SK-MEL-5 (cell line): ENCODE data around the gene ISOC2. TPM values are rescaled to one million over a fixed set of nuclear protein-coding genes. Genes with fewer than 3 reads are reported as not detected.
A peak's percentile ranks its signal among the peaks of the same experiment; 100 is the strongest.
"Not testable (repeated sequence)": the region's sequence is repeated elsewhere in the genome, so short reads cannot be mapped to it uniquely, and the experiment has no call there.

Experiments used
- DNase-seq: peaks from one replicate; pipeline ENCODE4 v3.0.0-alpha.2; 2016; ENCODE audit warnings: low read depth, low spot score
- in situ Hi-C: cut with HindIII; loops from 2 replicates; pipeline ENCODE4 v1.10.0; 2016; ENCODE audit warnings: low sequenced_read_pairs, high pct_unique_total_duplicates, low pct_unique_long_range_greater_than_20kb
- polyA plus RNA-seq, 2 experiments: library from polyadenylated mRNA; depleted of rRNA; stranded (reverse); fragments of >200 nt; gene quantifications; 2 replicates each; pipeline ENCODE4 v1.2.3, GENCODE V29; 2015
- total RNA-seq: library from RNA; depleted of rRNA; stranded (reverse); fragments of >200 nt; shearing (Covaris generic); gene quantifications from 2 replicates; pipeline ENCODE4 v1.2.3, GENCODE V29; 2014; rRNA removed

ISOC2 gene
- total RNA-seq, result 79.2 and 90.6 TPM in 2 replicates
- 82.1 and 82.4 TPM in 2 replicates for polyA plus RNA-seq (2015; cell fraction: cytosol; rRNA removed)
- 31.0 and 40.9 TPM in 2 replicates for polyA plus RNA-seq (2015; cell fraction: nucleus; rRNA removed)

GRCh38 chr19:55461259-55461973 lies at the start of gene ISOC2:
ISOC2 (minus strand) TSS chr19:55461642; CDS start chr19:55456486, 5,156 bp downstream.
- in situ Hi-C loops, result no loop called here
- peak; percentile 99 for DNase-seq

GRCh38 chr19:55508120-55508519 lies 46.7 kb upstream of the ISOC2 start:
- in situ Hi-C loops, result no loop called here

GRCh38 chr19:55504981-55505380 lies 43.5 kb upstream of the ISOC2 start:
- in situ Hi-C loops, result no loop called here
- DNase-seq, result no peak

More at GRCh38 chr19:55508120-55508519, 46.7 kb upstream of the ISOC2 start:
- no peak for DNase-seq

DNA sequence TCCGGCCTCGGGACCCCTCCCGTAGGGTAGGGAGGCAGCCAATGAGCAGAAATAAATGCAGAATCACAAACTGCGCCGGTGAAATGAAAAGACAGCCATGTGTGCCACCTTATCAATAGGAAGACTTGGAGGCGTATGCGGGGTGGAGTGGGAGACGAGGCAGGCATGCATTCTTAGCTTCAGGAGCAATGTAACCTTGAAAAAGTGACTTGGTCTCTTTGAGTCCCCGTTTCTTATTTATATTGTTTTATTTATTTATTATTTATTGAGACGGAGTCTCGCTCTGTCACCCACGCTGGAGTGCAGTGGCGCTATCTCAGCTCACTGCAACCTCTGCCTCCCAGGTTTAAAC lies 42.8 kb upstream of the ISOC2 start:
- no peak for DNase-seq
- in situ Hi-C loops, result no loop called here

GRCh38 chr19:55503502-55504251 lies 42.2 kb upstream of the ISOC2 start:
- in situ Hi-C loops, result no loop called here
- DNase-seq, result peak; percentile 91

GRCh38 chr19:55503157-55503501 lies 41.7 kb upstream of the ISOC2 start:
- in situ Hi-C loops, result no loop called here
- DNase-seq, result no peak

- DNase-seq, result no peak
- in situ Hi-C loops, result no loop called here
These were observed 40.9 kb upstream of the ISOC2 start for GRCh38 chr19:55502197-55502952.

DNA sequence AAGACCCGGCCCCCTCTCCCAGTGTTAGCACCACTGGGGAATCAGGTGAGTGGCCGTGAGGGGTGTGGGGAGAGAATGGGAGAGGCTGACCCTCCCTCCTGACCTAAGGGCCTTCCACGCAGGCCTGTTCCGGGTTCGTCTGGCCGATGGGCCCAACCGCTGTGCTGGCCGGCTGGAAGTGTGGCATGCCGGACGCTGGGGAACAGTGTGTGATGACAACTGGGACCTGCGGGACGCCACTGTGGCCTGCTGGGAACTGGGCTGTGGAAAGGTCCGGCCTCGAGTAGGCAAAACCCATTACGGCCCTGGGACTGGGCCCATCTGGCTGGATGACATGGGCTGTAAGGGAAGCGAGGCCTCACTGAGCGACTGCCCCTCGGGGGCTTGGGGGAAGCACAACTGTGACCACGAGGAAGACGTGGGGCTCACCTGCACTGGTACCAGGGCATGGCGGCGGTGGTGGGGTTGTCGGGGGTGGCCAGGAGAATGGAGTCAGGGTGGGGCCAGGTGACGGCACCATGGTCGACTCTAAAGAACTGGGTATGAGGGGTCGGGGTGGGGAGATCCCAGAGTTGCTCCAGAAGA lies 39.0 kb upstream of the ISOC2 start:
- DNase-seq, result no peak
- in situ Hi-C loops, result no loop called here

GRCh38 chr19:55498246-55498840 lies 36.9 kb upstream of the ISOC2 start:
- DNase-seq, result no peak
- in situ Hi-C loops, result no loop called here

DNA sequence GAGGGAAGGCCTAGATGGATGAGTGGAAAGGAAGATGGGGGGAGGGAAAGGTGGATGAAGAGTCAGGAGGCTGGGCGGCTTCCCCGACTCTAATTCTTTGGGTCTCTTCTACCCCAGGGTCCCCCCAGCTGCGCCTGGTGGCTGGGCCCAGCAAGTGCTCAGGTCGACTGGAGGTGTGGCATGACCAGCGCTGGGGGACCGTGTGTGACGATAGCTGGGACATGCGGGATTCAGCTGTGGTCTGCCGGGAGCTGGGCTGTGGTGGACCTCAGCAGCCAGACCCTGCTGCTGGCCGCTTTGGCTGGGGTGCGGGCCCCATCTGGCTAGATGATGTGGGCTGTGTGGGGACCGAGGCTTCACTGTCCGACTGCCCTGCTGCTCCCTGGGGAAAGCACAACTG lies 36.3 kb upstream of the ISOC2 start:
- DNase-seq, result no peak
- in situ Hi-C loops, result no loop called here

- in situ Hi-C loops, result not testable (repeated sequence)
These were observed 35.4 kb upstream of the ISOC2 start for GRCh38 chr19:55496820-55497219.

DNA sequence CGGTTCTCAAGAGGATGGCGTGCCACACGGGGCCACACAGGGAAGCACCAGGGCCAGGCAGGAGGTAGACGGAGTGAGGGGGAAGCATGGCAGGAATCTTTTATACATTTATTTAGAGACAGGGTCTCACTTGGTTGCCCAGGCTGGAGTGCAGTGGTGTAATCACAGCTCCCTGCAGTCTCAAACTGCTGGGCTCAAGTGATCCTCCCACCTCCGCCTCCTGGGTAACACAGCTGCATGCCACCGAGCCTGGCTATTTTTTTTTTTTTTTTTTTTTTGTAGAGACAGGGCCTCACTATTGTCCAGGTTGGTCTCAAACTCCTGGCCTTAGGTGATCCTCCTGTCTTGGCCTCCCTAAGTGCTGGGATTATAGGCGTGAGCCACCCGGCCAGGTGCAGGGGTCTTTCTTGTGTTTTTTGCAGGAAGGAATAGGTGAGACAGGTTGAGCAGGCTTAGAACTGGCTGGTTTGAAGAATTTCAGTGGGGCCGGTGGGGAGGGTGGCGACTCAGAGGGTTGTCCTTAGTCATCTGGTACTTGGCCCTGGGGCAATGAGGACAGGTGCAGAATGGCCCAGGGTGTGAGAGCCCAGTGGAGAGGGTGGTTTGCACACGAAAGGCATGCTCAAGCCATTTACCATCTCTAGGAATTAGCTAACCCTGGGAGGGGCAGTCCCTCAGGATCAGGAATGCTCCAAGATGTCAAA lies 34.4 kb upstream of the ISOC2 start:
- in situ Hi-C loops, result no loop called here

More at GRCh38 chr19:55496820-55497219, 35.4 kb upstream of the ISOC2 start:
- DNase-seq, result not testable (repeated sequence)

DNA sequence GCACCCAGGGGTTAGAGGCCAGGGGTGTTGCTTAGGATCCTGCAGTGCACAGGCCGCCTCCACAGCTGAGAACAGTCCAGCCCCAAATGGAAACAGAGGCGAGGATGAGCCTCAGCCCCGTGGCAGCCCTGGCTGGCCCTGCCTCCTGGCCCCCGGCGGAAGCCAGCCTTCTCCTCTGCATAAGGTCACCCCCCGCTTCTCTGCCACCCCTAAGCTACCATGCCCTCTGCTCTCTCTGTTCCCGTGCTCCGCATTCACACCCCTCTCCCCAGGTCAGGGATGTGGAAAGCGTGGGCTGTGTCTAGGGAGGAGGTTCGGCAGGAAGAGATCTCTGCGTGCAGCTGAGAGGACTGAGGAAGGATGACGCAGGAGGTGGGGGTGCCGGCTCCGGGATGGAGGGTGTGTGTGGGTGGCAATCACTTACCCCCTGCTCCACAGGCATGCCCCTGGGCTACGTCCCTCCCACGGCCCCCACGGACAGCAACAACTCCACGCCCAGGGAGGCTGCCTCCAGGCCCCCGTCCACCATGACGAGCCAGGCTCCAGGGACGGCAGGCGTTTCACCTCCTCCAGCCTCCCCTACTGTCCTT lies 32.8 kb upstream of the ISOC2 start:
- in situ Hi-C loops, result no loop called here
- no peak for DNase-seq

More for the DNA sequence above, 34.4 kb upstream of the ISOC2 start:
- DNase-seq, result no peak

GRCh38 chr19:55493645-55494171 lies 32.3 kb upstream of the ISOC2 start:
- in situ Hi-C loops, result no loop called here
- no peak for DNase-seq

DNA sequence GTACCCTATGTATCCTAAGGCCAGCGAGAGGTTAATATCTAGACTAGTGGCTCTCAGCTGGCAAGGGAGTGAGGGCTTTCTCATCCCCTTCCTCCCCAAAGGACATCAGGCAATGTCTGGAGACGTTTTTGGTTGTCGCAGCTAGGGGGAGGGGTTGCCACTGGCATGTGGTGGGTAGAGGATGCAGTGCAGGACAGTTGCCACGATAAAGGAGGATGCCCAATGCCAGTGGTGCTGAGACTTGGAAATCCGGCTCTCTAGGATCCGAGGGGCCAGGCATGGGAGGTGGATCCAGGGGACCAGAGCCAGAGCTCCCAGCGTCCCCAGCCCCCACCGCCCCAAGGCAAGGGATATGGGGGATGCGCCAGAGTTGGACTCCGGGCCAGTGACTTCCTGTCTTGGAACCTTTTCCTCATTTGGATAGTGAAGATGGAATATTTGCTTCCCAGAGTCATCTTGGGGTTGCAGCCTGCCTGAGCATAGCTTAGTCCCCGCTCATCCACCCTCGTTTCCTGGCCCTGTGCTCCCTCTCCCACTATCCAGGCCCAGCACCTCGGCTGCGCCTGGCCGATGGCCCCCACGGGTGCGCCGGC lies 31.7 kb upstream of the ISOC2 start:
- no peak for DNase-seq
- in situ Hi-C loops, result no loop called here

GRCh38 chr19:55492362-55492944 lies 31.0 kb upstream of the ISOC2 start:
- DNase-seq, result no peak
- in situ Hi-C loops, result no loop called here
